Neural cell (in vitro differentiated cells): ENCODE data around the gene BRINP1.
A peak's percentile ranks its signal among the peaks of the same experiment; 100 is the strongest.

Experiments used
- EP300 ChIP-seq: fragments of 450-650 bp; conservative IDR thresholded peaks from 2 replicates; pipeline ENCODE4 v1.6.1; 2014; ENCODE audit warnings: antibody characterized with exemption, mild to moderate bottlenecking, moderate library complexity; ENCODE audit not compliant: poor library complexity, severe bottlenecking
- EZH2 ChIP-seq: fragments of 200-600, 300-800 bp; shearing (Covaris generic), sonication (generic); IDR thresholded peaks from 2 replicates; pipeline ENCODE4 v1.6.1; 2014; ENCODE audit warnings: antibody characterized with exemption, low read length, borderline replicate concordance, mild to moderate bottlenecking; ENCODE audit not compliant: insufficient read depth, poor library complexity, severe bottlenecking
- POLR2AphosphoS5 ChIP-seq: IDR thresholded peaks from 2 replicates; pipeline ENCODE4 v1.6.1; 2012
- SMC3 ChIP-seq: fragments of 450-650 bp; conservative IDR thresholded peaks from 2 replicates; pipeline ENCODE4 v1.6.1; 2014; ENCODE audit warnings: antibody characterized with exemption, mild to moderate bottlenecking, moderate library complexity; ENCODE audit not compliant: poor library complexity
- TAF1 ChIP-seq: IDR thresholded peaks from 2 replicates; pipeline ENCODE4 v1.6.1; 2012; ENCODE audit warnings: low read depth
- TF ChIP-seq, protein P1 (sequence below): fragments of 450-650 bp; IDR thresholded peaks from 2 replicates; pipeline ENCODE4 v1.5.1; 2014; ENCODE audit warnings: antibody characterized with exemption, mild to moderate bottlenecking, moderate library complexity; ENCODE audit not compliant: poor library complexity, severe bottlenecking
- TF ChIP-seq, protein P2 (sequence below): IDR thresholded peaks from 2 replicates; pipeline ENCODE4 v1.6.1; 2012; ENCODE audit warnings: borderline replicate concordance

DNA sequence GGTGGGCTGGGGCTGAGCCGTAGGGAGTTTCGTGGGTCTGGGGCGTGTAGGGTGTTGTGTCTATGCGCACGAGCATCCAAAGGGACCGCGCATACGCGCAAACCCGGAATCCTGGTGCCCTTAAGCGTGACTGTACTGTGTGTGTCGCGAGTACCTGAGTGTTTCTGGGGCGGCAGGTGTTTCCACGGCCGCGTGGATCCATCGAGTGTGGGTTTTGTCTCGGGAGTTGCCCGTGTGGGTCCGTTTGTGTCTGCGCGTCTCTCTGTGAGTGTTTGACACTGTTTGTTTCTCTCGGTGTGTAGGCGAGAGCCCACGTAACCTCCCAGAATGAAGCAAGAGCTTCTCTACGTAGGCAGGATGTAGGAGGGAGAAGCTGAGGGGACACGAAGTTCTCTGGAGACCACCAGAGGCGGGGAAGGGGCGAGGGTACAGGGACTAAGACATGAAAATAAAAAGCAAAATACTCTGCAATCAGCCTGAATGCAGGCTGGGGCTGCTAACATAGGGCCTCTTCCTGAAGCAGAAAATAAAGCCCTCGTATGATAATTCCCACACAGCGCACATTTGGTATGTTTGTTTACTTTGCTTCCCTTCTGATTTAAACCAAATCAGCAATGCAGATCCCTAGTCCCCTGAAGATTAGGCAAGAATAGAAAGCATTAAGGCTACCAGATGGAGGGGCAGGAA lies 588 bp upstream of the BRINP1 start:
- TF ChIP-seq TAF1 (no peak), EP300 (no peak), SMC3 (peak; percentile 29), EZH2 (no peak), POLR2AphosphoS5 (peak; percentile 6)
- TF ChIP-seq, protein P1, sequence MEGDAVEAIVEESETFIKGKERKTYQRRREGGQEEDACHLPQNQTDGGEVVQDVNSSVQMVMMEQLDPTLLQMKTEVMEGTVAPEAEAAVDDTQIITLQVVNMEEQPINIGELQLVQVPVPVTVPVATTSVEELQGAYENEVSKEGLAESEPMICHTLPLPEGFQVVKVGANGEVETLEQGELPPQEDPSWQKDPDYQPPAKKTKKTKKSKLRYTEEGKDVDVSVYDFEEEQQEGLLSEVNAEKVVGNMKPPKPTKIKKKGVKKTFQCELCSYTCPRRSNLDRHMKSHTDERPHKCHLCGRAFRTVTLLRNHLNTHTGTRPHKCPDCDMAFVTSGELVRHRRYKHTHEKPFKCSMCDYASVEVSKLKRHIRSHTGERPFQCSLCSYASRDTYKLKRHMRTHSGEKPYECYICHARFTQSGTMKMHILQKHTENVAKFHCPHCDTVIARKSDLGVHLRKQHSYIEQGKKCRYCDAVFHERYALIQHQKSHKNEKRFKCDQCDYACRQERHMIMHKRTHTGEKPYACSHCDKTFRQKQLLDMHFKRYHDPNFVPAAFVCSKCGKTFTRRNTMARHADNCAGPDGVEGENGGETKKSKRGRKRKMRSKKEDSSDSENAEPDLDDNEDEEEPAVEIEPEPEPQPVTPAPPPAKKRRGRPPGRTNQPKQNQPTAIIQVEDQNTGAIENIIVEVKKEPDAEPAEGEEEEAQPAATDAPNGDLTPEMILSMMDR, result no peak
- TF ChIP-seq, protein P2, sequence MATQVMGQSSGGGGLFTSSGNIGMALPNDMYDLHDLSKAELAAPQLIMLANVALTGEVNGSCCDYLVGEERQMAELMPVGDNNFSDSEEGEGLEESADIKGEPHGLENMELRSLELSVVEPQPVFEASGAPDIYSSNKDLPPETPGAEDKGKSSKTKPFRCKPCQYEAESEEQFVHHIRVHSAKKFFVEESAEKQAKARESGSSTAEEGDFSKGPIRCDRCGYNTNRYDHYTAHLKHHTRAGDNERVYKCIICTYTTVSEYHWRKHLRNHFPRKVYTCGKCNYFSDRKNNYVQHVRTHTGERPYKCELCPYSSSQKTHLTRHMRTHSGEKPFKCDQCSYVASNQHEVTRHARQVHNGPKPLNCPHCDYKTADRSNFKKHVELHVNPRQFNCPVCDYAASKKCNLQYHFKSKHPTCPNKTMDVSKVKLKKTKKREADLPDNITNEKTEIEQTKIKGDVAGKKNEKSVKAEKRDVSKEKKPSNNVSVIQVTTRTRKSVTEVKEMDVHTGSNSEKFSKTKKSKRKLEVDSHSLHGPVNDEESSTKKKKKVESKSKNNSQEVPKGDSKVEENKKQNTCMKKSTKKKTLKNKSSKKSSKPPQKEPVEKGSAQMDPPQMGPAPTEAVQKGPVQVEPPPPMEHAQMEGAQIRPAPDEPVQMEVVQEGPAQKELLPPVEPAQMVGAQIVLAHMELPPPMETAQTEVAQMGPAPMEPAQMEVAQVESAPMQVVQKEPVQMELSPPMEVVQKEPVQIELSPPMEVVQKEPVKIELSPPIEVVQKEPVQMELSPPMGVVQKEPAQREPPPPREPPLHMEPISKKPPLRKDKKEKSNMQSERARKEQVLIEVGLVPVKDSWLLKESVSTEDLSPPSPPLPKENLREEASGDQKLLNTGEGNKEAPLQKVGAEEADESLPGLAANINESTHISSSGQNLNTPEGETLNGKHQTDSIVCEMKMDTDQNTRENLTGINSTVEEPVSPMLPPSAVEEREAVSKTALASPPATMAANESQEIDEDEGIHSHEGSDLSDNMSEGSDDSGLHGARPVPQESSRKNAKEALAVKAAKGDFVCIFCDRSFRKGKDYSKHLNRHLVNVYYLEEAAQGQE, result no peak
